IMR-90 (cell line): ENCODE data around the gene E2F3. TPM values are rescaled to one million over a fixed set of nuclear protein-coding genes. Genes with fewer than 3 reads are reported as not detected.

Experiments used
- ATAC-seq: fragments of 200-7000 bp; cut with Tn5 transposase; 2 replicates; pipeline ENCODE4 v1.9.1; 2020; ENCODE audit warnings: low read depth, mild to moderate bottlenecking, moderate library complexity
- BruUV-seq: library from RNA; stranded (reverse); fragments of 400-500 nt; replicated peaks from 2 replicates; lab custom pipeline; 2021; lab: Mats Ljungman, UMichigan
- CTCF ChIA-PET: fragments of 300-600 bp; formaldehyde crosslinking; extraction: SDS; loops from one replicate; lab custom pipeline; 2021; ENCODE audit warnings: antibody characterized with exemption; lab: Yijun Ruan, JAX
- POLR2A ChIA-PET: fragments of 300-600 bp; sonication (Branson Sonifier 250); formaldehyde crosslinking; loops from one replicate; lab custom pipeline; 2022; ENCODE audit warnings: antibody characterized with exemption; ENCODE audit not compliant: unreplicated experiment; lab: Charles Lee
- DNase-seq: peaks from one replicate; pipeline ENCODE4 v3.0.0; 2013
- H2AFZ ChIP-seq: replicated peaks from 2 replicates; pipeline ENCODE3; 2013; ENCODE audit warnings: low read length, mild to moderate bottlenecking; ENCODE audit not compliant: poor library complexity
- H2AK5ac ChIP-seq: 2 replicates; pipeline ENCODE4 v1.6.1; 2013; ENCODE audit warnings: low read depth, low read length, inconsistent platforms
- H2AK9ac ChIP-seq: replicated peaks from 2 replicates; pipeline ENCODE3; 2013; ENCODE audit warnings: mild to moderate bottlenecking, low read depth, low read length, moderate library complexity; ENCODE audit not compliant: poor library complexity
- H2BK120ac ChIP-seq: 2 replicates; pipeline ENCODE4 v1.6.1; 2013; ENCODE audit warnings: low read depth, low read length, inconsistent platforms
- H2BK15ac ChIP-seq: 3 replicates; pipeline ENCODE4 v1.6.1; 2013; ENCODE audit warnings: low read depth, low read length, inconsistent platforms
- H2BK20ac ChIP-seq: 2 replicates; pipeline ENCODE4 v1.6.1; 2013; ENCODE audit warnings: low read depth, mild to moderate bottlenecking, inconsistent platforms, low read length, moderate library complexity
- H2BK5ac ChIP-seq: 2 replicates; pipeline ENCODE4 v1.6.1; 2013; ENCODE audit warnings: mild to moderate bottlenecking, low read depth, low read length, inconsistent platforms; ENCODE audit not compliant: poor library complexity, severe bottlenecking
- H3K14ac ChIP-seq: replicated peaks from 2 replicates; pipeline ENCODE4 v1.6.1; 2013; ENCODE audit warnings: low read depth, low read length, inconsistent platforms
- H3K18ac ChIP-seq: 2 replicates; pipeline ENCODE4 v1.6.1; 2013; ENCODE audit warnings: low read depth, low read length, control low read depth
- H3K23ac ChIP-seq: 2 replicates; pipeline ENCODE4 v1.6.1; 2013; ENCODE audit warnings: low read depth, low read length, inconsistent platforms
- H3K27ac ChIP-seq: 2 replicates; pipeline ENCODE4 v1.5.1; 2013; ENCODE audit warnings: mild to moderate bottlenecking, control low read depth, low read length; ENCODE audit not compliant: insufficient read depth
- H3K27me3 ChIP-seq: 2 replicates; pipeline ENCODE4 v1.6.1; 2013; ENCODE audit warnings: low read length; ENCODE audit not compliant: control insufficient read depth, insufficient read depth
- H3K36me3 ChIP-seq: 2 replicates; pipeline ENCODE4 v1.6.1; 2013; ENCODE audit warnings: low read length, mixed read lengths; ENCODE audit not compliant: control insufficient read depth, insufficient read depth
- H3K4ac ChIP-seq: 2 replicates; pipeline ENCODE4 v1.6.1; 2013; ENCODE audit warnings: low read depth, low read length, inconsistent platforms
- H3K4me1 ChIP-seq: 2 replicates; pipeline ENCODE4 v1.6.1; 2013; ENCODE audit warnings: low read length, mixed read lengths; ENCODE audit not compliant: control insufficient read depth, insufficient read depth
- H3K4me2 ChIP-seq: 2 replicates; pipeline ENCODE4 v1.6.1; 2013; ENCODE audit warnings: low read depth, mild to moderate bottlenecking, control low read depth, low read length, moderate library complexity
- H3K4me3 ChIP-seq: 2 replicates; pipeline ENCODE4 v1.5.1; 2013; ENCODE audit warnings: low read depth, mild to moderate bottlenecking, control low read depth, low read length, moderate library complexity; ENCODE audit not compliant: insufficient read depth
- H3K56ac ChIP-seq: 2 replicates; pipeline ENCODE4 v1.6.1; 2013; ENCODE audit warnings: low read length, inconsistent platforms; ENCODE audit not compliant: insufficient read depth; ENCODE audit errors: extremely low read depth
- H3K79me1 ChIP-seq, 2 experiments: 2 replicates each; pipeline ENCODE4 v1.6.1; 2013; ENCODE audit warnings: low read length in 2 of 2, inconsistent platforms in 1 of 2, low read depth in 1 of 2
- H3K9ac ChIP-seq: 2 replicates; pipeline ENCODE4 v1.6.1; 2013; ENCODE audit warnings: low read depth, low read length, control low read depth
- H3K9me1 ChIP-seq: 2 replicates; pipeline ENCODE4 v1.6.1; 2013; ENCODE audit warnings: low read length, inconsistent platforms; ENCODE audit not compliant: insufficient read depth
- H3K9me3 ChIP-seq: 2 replicates; pipeline ENCODE4 v1.6.1; 2013; ENCODE audit warnings: low read length; ENCODE audit not compliant: control insufficient read depth, insufficient read depth
- H4K20me1 ChIP-seq: 2 replicates; pipeline ENCODE4 v1.6.1; 2013; ENCODE audit warnings: low read length, inconsistent platforms; ENCODE audit not compliant: insufficient read depth
- H4K5ac ChIP-seq: 2 replicates; pipeline ENCODE4 v1.6.1; 2013; ENCODE audit warnings: mild to moderate bottlenecking, low read depth, low read length, control low read depth
- H4K8ac ChIP-seq, 2 experiments: 2 replicates each; pipeline ENCODE4 v1.6.1; 2013; ENCODE audit warnings: low read depth in 2 of 2, low read length in 2 of 2, control low read depth in 1 of 2, inconsistent platforms in 1 of 2
- H4K91ac ChIP-seq: 2 replicates; pipeline ENCODE4 v1.6.1; 2013; ENCODE audit warnings: low read depth, low read length, inconsistent platforms; ENCODE audit not compliant: insufficient read depth
- BHLHE40 ChIP-seq: fragments of 150-350 bp; IDR thresholded peaks from 2 replicates; pipeline ENCODE4 v1.6.1; 2016; ENCODE audit warnings: mild to moderate bottlenecking, low read depth, low read length
- CEBPB ChIP-seq: IDR thresholded peaks from 2 replicates; pipeline ENCODE4 v1.6.1; 2012; ENCODE audit warnings: low read depth, low read length, improper control_type of control experiment
- MAZ ChIP-seq: IDR thresholded peaks from 2 replicates; pipeline ENCODE4 v1.6.1; 2012; ENCODE audit warnings: low read depth, mild to moderate bottlenecking, low read length, improper control_type of control experiment, moderate library complexity, borderline replicate concordance
- NFE2L2 ChIP-seq: fragments of 150-350 bp; IDR thresholded peaks from 2 replicates; pipeline ENCODE4 v1.6.1; 2016; ENCODE audit warnings: low read depth, mild to moderate bottlenecking, low read length
- RAD21 ChIP-seq: IDR thresholded peaks from 2 replicates; pipeline ENCODE4 v1.6.1; 2012; ENCODE audit warnings: low read length, improper control_type of control experiment
- RFX5 ChIP-seq: IDR thresholded peaks from 2 replicates; pipeline ENCODE4 v1.8.0; 2012; ENCODE audit warnings: low read depth, mild to moderate bottlenecking, low read length, moderate library complexity
- SMC3 ChIP-seq: fragments of 150-350 bp; IDR thresholded peaks from 2 replicates; pipeline ENCODE4 v1.6.1; 2016; ENCODE audit warnings: low read depth, mild to moderate bottlenecking, antibody characterized with exemption, low read length, moderate library complexity
- WGBS, 2 experiments: methylation state at CpG; one replicate each; pipeline versions ENCODE4 v1.1.5 to v1.1.7; 2013; ENCODE audit warnings: missing lambda C conversion rate in 2 of 2; ENCODE audit not compliant: insufficient read length in 1 of 2; ENCODE audit errors: extremely low coverage in 2 of 2; 5-methylcytosine and 5-hydroxymethylcytosine counted together
- dilution Hi-C: fragments of 300-500 bp; cut with HindIII; formaldehyde crosslinking; loops from one replicate; pipeline ENCODE4 v1.14.3; 2018; ENCODE audit warnings: low sequenced_read_pairs; ENCODE audit not compliant: unreplicated experiment
- in situ Hi-C: fragments of 300-500 bp; cut with MboI; formaldehyde crosslinking; loops from 3 replicates; pipeline ENCODE4 v1.14.3; 2019; ENCODE audit warnings: low sequenced_read_pairs, inconsistent platforms, mixed read lengths
- intact Hi-C: fragments of 100-400 bp; cut with micrococcal nuclease; formaldehyde crosslinking; loops from 2 replicates; pipeline ENCODE4 v1.10.0; 2022
- polyA plus RNA-seq, 3 experiments: library from polyadenylated mRNA; depleted of rRNA; stranded (reverse); fragments of >200 nt; gene quantifications; 2 replicates each; pipeline ENCODE4 v1.2.3, GENCODE V29; 2012; ENCODE audit warnings: low replicate concordance in 1 of 3
- total RNA-seq: library from RNA; depleted of rRNA; stranded (reverse); fragments of >200 nt; gene quantifications from 2 replicates; pipeline ENCODE4 v1.2.3, GENCODE V29; 2012
- TF ChIP-seq, protein P1 (sequence below): conservative IDR thresholded peaks from 2 replicates; pipeline ENCODE4 v1.5.1; 2012; ENCODE audit warnings: mild to moderate bottlenecking, low read depth, low read length, improper control_type of control experiment

Gene E2F3
- total and polyA plus RNA-seq, 2 of the 4 experiments (the other 2 are of a cell fraction): 2.3 to 8.2 TPM

GRCh38 chr6:20427856-20428255 is 26.2 kb downstream of the E2F3 start (continued):
- TF ChIP-seq BHLHE40 (no peak), CEBPB (no peak)
- TF ChIP-seq, protein P1, sequence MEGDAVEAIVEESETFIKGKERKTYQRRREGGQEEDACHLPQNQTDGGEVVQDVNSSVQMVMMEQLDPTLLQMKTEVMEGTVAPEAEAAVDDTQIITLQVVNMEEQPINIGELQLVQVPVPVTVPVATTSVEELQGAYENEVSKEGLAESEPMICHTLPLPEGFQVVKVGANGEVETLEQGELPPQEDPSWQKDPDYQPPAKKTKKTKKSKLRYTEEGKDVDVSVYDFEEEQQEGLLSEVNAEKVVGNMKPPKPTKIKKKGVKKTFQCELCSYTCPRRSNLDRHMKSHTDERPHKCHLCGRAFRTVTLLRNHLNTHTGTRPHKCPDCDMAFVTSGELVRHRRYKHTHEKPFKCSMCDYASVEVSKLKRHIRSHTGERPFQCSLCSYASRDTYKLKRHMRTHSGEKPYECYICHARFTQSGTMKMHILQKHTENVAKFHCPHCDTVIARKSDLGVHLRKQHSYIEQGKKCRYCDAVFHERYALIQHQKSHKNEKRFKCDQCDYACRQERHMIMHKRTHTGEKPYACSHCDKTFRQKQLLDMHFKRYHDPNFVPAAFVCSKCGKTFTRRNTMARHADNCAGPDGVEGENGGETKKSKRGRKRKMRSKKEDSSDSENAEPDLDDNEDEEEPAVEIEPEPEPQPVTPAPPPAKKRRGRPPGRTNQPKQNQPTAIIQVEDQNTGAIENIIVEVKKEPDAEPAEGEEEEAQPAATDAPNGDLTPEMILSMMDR: no peak

DNA sequence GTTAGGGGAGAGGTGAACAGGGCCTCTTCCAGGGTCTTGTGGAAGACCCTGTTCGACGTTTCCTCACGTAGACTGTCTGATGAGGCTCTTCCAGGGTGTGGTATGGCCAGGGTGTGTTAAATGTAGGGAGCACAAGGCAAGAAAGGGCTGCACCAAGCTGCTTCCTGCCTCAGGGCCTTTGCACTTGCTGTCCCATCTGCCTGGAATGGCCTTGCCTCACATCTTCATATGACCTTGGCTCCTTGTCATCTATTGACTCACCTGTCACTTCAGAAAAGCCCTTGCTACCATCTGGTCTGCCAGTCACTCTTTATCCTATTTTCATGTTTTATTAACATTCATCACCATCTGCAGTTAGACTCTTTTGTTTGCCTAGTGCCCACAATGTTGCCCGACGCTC is 31.0 kb downstream of the E2F3 start:
- Histone ChIP-seq H3K23ac (no peak overlapping the region), H2BK20ac (no peak overlapping the region), H2BK15ac (no peak overlapping the region), H2AK5ac (no peak overlapping the region), H2BK5ac (no peak overlapping the region), H3K56ac (no peak overlapping the region), H3K18ac (no peak overlapping the region), H3K4me3 (no peak overlapping the region), H3K4me2 (no peak overlapping the region), H3K9ac (no peak overlapping the region), H3K9me3 (no peaks in the 10 kb centered on the region), H4K91ac (no peak overlapping the region), H3K27ac (no peak overlapping the region), H4K5ac (no peak overlapping the region), H4K8ac (no peak overlapping the region), H2AK9ac (no peak overlapping the region), H3K14ac (no peak overlapping the region), H2BK120ac (no peak overlapping the region), H3K27me3 (no peaks in the 10 kb centered on the region), H3K9me1 (0 out of 2 replicates have a peak, but pooled peaks cover 8% of the 10 kb centered on the region), H2AFZ (no peak overlapping the region), H3K36me3 (peaks cover 13% of the 10 kb centered on the region), H4K20me1 (peaks cover 61% of the 10 kb centered on the region), H3K4ac (no peak overlapping the region), H3K79me1 (peaks cover 49 to 77% of the 10 kb centered on the region in 2 experiments), H3K4me1 (no peaks in the 10 kb centered on the region)
- no peak for ATAC-seq
- in situ Hi-C loops: no loop called here
- 100% methylated on average over 2 of the region's 5 CpGs; no CpG with 5 or more reads in 1 of the 2 experiments for WGBS, 2 experiments
- intact Hi-C loops: no loop called here
- TF ChIP-seq RAD21 (no peak), MAZ (no peak), SMC3 (no peak), NFE2L2 (no peak), RFX5 (no peak)
- DNase-seq: no peak
- CTCF ChIA-PET: no interaction called here
- no TSS peak for BruUV-seq
- POLR2A ChIA-PET: interaction anchor here (0.5 kb wide), 1 partner anchor 30 kb away, joined by 4 read pairs; no protein-coding TSS in a partner anchor
- dilution Hi-C loops: no loop called here
